Measurements from ENCODE around the gene DUSP22. TPM values are rescaled to one million over a fixed set of nuclear protein-coding genes. Genes with fewer than 3 reads are reported as not detected.

DUSP22 gene
- polyA plus RNA-seq, 1 experiment, result 5.4 TPM

DNA sequence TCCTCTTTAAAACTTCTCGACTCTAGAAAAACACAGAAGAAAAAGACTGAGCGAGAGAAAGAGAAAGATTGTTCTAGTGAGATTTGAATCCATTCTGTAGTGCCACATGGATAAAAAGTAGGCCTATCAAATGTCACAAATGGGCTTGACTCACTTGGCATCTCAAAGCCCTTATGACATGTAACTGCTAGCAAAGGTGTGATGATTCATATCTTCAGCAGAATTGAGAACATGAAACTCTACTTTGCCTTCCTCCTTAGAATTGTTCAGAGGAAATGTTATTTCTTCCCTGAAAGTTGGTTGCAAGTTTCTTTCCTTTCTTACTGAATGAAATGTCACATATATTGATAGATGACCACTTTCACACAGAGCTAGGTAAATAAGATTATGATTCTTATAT is 40.4 kb upstream of the DUSP22 start:
- peaks cover 2% of the 10 kb centered on the region for H3K27me3 ChIP-seq (ENCODE audit: control insufficient read depth, insufficient read depth, low read length)
- no peak for DNase-seq (ENCODE audit: low read depth, low spot score)
- no peak for TF ChIP-seq CTCF (IDR thresholded peaks at IDR 0.05; ENCODE audit: low read depth, low read length)
- CTCF ChIA-PET, result no interaction called here
- POLR2A ChIA-PET, result no interaction called here
- no peak overlapping the region for H3K27ac ChIP-seq (ENCODE audit: low read depth, low read length)
- H3K9me3 ChIP-seq (ENCODE audit: control insufficient read depth, insufficient read depth, low read length), result 0 out of 2 replicates have a peak, but pooled peaks cover 3% of the 10 kb centered on the region
- H3K4me3 ChIP-seq (ENCODE audit: low read depth, low read length), result no peak overlapping the region

DNA sequence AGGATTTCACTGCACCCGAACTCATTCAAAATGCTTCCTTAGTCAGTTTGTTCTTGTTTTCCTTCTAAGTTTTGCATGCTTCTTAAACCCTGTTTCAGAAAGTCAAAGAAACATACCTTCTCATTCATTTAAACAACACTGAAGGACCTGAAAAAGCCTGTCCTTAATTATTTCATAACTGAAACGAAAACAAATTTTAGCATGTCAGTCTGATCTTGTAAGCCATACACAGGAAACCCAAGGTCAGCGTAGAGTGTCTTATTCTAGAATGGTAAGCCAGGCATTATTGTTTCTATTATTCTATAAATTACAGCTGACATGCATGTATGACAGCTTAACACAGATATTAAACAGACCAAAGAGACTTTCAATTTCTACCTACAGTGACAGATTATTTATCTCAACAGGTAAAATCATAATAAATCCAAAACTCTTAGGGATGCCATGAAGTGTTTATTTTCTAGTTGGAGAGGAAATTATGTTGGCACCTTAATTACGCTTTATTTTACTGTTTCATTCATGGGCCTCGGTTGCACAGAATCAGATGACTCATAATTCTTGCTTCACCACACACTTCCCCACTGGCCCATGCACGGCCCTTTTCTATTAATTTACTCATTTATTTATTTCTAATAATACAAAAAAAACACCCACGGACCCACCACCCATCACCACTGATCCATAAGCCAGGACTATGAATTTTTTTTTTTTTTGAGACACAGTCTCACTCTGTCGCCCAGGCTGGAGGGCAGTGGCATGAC is 39.3 kb upstream of the DUSP22 start:
- ChIA-PET POLR2A (no interaction called here), CTCF (no interaction called here)
- peaks cover 2% of the 10 kb centered on the region for H3K27me3 ChIP-seq (ENCODE audit: control insufficient read depth, insufficient read depth, low read length)
- DNase-seq (ENCODE audit: low read depth, low spot score), result no peak
- H3K4me3 ChIP-seq (ENCODE audit: low read depth, low read length), result no peak overlapping the region
- peaks cover 6% of the 10 kb centered on the region; the same call in 1 of the 2 replicates for H3K9me3 ChIP-seq (ENCODE audit: control insufficient read depth, insufficient read depth, low read length)
- H3K27ac ChIP-seq (ENCODE audit: low read depth, low read length), result no peak overlapping the region
- no peak for TF ChIP-seq CTCF (IDR thresholded peaks at IDR 0.05; ENCODE audit: low read depth, low read length)

DNA sequence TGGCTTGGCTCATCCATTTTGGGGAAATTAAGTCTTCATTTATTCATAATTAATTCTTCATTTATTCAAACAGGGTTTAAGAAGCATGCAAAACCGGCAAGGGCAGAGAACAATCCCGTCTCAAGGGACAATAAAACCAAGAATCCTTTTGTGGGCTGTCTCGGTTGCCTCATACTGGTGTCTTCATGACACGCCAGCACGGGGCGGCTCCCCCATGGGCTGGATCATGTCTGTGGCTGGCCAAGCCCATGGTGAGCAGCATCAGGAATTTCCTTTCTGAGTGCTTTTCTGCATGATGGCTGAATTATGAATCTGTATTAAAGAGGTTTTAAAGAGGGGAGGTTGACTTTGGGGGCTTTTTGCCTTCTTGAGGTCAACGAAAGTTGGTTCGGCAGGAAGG is 38.3 kb upstream of the DUSP22 start:
- no peak for DNase-seq (ENCODE audit: low read depth, low spot score)

GRCh38 chr6:255041-255750 is 37.1 kb upstream of the DUSP22 start:
- Histone ChIP-seq H3K4me3 (ENCODE audit: low read depth, low read length) (no peak overlapping the region), H3K27ac (ENCODE audit: low read depth, low read length) (no peak overlapping the region), H3K27me3 (ENCODE audit: control insufficient read depth, insufficient read depth, low read length) (peaks cover 2% of the 10 kb centered on the region), H3K9me3 (ENCODE audit: control insufficient read depth, insufficient read depth, low read length) (peaks cover 8% of the 10 kb centered on the region; the same call in 1 of the 2 replicates)
- no peak for TF ChIP-seq CTCF (IDR thresholded peaks at IDR 0.05; ENCODE audit: low read depth, low read length)
- POLR2A ChIA-PET, result no interaction called here
- CTCF ChIA-PET, result no interaction called here
- DNase-seq (ENCODE audit: low read depth, low spot score), result no peak

More for the DNA sequence above, 38.3 kb upstream of the DUSP22 start:
- Histone ChIP-seq H3K27ac (ENCODE audit: low read depth, low read length) (no peak overlapping the region), H3K9me3 (ENCODE audit: control insufficient read depth, insufficient read depth, low read length) (peaks cover 6% of the 10 kb centered on the region; the same call in 1 of the 2 replicates), H3K27me3 (ENCODE audit: control insufficient read depth, insufficient read depth, low read length) (peaks cover 2% of the 10 kb centered on the region), H3K4me3 (ENCODE audit: low read depth, low read length) (no peak overlapping the region)
- CTCF ChIA-PET, result no interaction called here
- POLR2A ChIA-PET, result no interaction called here
- no peak for TF ChIP-seq CTCF (IDR thresholded peaks at IDR 0.05; ENCODE audit: low read depth, low read length)

- no peak overlapping the region for H3K27ac ChIP-seq (ENCODE audit: low read depth, low read length)
- DNase-seq (ENCODE audit: low read depth, low spot score), result no peak
- peaks cover 8% of the 10 kb centered on the region; the same call in 1 of the 2 replicates for H3K9me3 ChIP-seq (ENCODE audit: control insufficient read depth, insufficient read depth, low read length)
- H3K27me3 ChIP-seq (ENCODE audit: control insufficient read depth, insufficient read depth, low read length), result peaks cover 2% of the 10 kb centered on the region
- no peak overlapping the region for H3K4me3 ChIP-seq (ENCODE audit: low read depth, low read length)
- TF ChIP-seq CTCF (IDR thresholded peaks at IDR 0.05; ENCODE audit: low read depth, low read length), result no peak
- CTCF ChIA-PET, result no interaction called here
- POLR2A ChIA-PET, result no interaction called here
Measured at GRCh38 chr6:255751-256083, 36.6 kb upstream of the DUSP22 start.

Measured in AG04450 (cell line).